HCT116 (cell line): ENCODE measurements around the gene GRB10. TPM values are rescaled to one million over a fixed set of nuclear protein-coding genes. Genes with fewer than 3 reads are reported as not detected.

Experiments
- CBX3 ChIP-seq: IDR thresholded peaks from 2 replicates; pipeline ENCODE4 v1.6.1; 2012; ENCODE audit warnings: low read depth
- FOSL1 ChIP-seq: IDR thresholded peaks from 2 replicates; pipeline ENCODE4 v1.6.1; 2012; ENCODE audit warnings: low read depth
- JUND ChIP-seq: IDR thresholded peaks from 2 replicates; pipeline ENCODE4 v1.6.1; 2012
- MAX ChIP-seq: IDR thresholded peaks from 2 replicates; pipeline ENCODE4 v1.6.1; 2012
- SP1 ChIP-seq: IDR thresholded peaks from 2 replicates; pipeline ENCODE4 v1.6.1; 2012; ENCODE audit warnings: low read depth
- YY1 ChIP-seq: IDR thresholded peaks from 2 replicates; pipeline ENCODE4 v1.6.1; 2011; ENCODE audit warnings: low read length, low read depth, moderate library complexity, mild to moderate bottlenecking; ENCODE audit not compliant: insufficient replicate concordance; ENCODE audit errors: extremely low read depth
- ZBTB33 ChIP-seq: IDR thresholded peaks from 2 replicates; pipeline ENCODE4 v1.6.1; 2011; ENCODE audit warnings: mild to moderate bottlenecking, low read length, moderate library complexity; ENCODE audit not compliant: insufficient replicate concordance; ENCODE audit errors: extremely low read depth
- total RNA-seq: library from RNA; stranded (reverse); gene quantifications from one replicate; pipeline ENCODE4 v1.2.1, GENCODE V29; 2021; ENCODE audit not compliant: unreplicated experiment
- TF ChIP-seq, protein P1 (sequence below): IDR thresholded peaks from 2 replicates; pipeline ENCODE4 v1.6.1; 2012; ENCODE audit warnings: low read depth
- TF ChIP-seq, protein P2 (sequence below): IDR thresholded peaks from 2 replicates; pipeline ENCODE4 v1.6.1; 2012

The GRB10 gene
- total RNA-seq, 1 experiment from 2014 or later, result 37.3 TPM

GRCh38 chr7:50631639-50632038 is 151.1 kb downstream of the GRB10 start (continued):
- TF ChIP-seq, protein P1, sequence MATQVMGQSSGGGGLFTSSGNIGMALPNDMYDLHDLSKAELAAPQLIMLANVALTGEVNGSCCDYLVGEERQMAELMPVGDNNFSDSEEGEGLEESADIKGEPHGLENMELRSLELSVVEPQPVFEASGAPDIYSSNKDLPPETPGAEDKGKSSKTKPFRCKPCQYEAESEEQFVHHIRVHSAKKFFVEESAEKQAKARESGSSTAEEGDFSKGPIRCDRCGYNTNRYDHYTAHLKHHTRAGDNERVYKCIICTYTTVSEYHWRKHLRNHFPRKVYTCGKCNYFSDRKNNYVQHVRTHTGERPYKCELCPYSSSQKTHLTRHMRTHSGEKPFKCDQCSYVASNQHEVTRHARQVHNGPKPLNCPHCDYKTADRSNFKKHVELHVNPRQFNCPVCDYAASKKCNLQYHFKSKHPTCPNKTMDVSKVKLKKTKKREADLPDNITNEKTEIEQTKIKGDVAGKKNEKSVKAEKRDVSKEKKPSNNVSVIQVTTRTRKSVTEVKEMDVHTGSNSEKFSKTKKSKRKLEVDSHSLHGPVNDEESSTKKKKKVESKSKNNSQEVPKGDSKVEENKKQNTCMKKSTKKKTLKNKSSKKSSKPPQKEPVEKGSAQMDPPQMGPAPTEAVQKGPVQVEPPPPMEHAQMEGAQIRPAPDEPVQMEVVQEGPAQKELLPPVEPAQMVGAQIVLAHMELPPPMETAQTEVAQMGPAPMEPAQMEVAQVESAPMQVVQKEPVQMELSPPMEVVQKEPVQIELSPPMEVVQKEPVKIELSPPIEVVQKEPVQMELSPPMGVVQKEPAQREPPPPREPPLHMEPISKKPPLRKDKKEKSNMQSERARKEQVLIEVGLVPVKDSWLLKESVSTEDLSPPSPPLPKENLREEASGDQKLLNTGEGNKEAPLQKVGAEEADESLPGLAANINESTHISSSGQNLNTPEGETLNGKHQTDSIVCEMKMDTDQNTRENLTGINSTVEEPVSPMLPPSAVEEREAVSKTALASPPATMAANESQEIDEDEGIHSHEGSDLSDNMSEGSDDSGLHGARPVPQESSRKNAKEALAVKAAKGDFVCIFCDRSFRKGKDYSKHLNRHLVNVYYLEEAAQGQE, result no peak
- TF ChIP-seq MAX, result no peak
- TF ChIP-seq JUND, result no peak
- no peak for TF ChIP-seq CBX3
- TF ChIP-seq, protein P2, sequence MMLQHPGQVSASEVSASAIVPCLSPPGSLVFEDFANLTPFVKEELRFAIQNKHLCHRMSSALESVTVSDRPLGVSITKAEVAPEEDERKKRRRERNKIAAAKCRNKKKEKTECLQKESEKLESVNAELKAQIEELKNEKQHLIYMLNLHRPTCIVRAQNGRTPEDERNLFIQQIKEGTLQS, result no peak
- no peak for TF ChIP-seq SP1
- no peak for TF ChIP-seq ZBTB33
- TF ChIP-seq YY1, result no peak
- TF ChIP-seq FOSL1, result no peak
